ENCODE data around the gene STK17B. TPM values are rescaled to one million over a fixed set of nuclear protein-coding genes. Genes with fewer than 3 reads are reported as not detected.

Gene STK17B
- polyA plus RNA-seq, 2 donors: 2.2 to 2.9 TPM

DNA sequence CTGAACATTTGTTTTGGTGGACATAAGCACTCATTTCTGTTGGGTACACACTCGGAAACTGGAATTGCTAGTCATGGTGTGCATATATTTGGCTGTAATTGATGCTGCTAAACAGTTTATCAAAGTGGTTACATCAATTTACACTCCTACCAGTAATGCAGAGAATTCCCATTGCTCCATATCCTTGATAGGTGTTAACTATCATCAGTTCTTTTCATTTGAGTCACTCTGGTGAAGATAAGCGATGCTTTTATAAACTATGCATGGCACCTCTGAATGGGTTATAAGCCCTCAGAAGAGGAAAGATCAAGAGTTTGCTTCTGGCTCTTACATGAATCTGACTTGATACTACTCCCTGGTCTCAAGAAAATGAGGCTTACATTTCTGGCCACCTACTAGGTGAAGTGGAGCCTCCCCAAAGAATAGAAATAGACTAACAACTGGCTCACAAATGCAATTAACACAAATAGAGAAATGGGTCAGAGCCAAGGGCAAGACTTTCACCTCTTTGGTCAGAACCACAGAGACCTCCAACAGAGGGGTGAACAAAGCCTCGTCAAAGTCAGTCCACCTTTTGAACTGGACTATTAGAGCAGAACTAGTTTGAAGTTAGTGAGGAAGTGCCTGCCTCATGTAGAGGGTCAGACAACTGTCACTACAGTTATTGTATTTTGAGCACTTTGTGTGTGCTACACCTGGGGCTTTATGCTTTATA, 15.0 kb upstream of the STK17B start:
- no peak overlapping the region for H3K27ac ChIP-seq (ENCODE audit: low read depth in 2 of 2, low read length in 1 of 2)
- H3K27me3 ChIP-seq (ENCODE audit: control insufficient read depth in 1 of 2, insufficient read depth in 2 of 2, low read length in 2 of 2): no peaks in the 10 kb centered on the region
- H3K4me1 ChIP-seq (ENCODE audit: control insufficient read depth in 2 of 2, insufficient read depth in 2 of 2, low read length in 1 of 2): no peaks in the 10 kb centered on the region
- no peak overlapping the region for H3K4me3 ChIP-seq (ENCODE audit: low read depth in 1 of 2, low read length in 2 of 2)
- 86 to 89% methylated on average over 3 of the region's 3 CpGs for WGBS, 2 donors
- H3K36me3 ChIP-seq (ENCODE audit: control insufficient read depth in 2 of 2, insufficient read depth in 2 of 2, low read length in 1 of 2): no peaks in the 10 kb centered on the region
- no peaks in the 10 kb centered on the region for H3K9me3 ChIP-seq (ENCODE audit: control insufficient read depth in 2 of 2, insufficient read depth in 1 of 2, low read depth in 1 of 2, low read length in 1 of 2)

- H3K36me3 ChIP-seq (ENCODE audit: control insufficient read depth in 2 of 2, insufficient read depth in 2 of 2, low read length in 1 of 2): no peaks in the 10 kb centered on the region
- H3K27ac ChIP-seq (ENCODE audit: low read depth in 2 of 2, low read length in 1 of 2): no peak overlapping the region
- H3K9me3 ChIP-seq (ENCODE audit: control insufficient read depth in 2 of 2, insufficient read depth in 1 of 2, low read depth in 1 of 2, low read length in 1 of 2): no peaks in the 10 kb centered on the region
- WGBS, 2 donors: 88 to 89% methylated on average over 3 of the region's 3 CpGs
- H3K4me1 ChIP-seq (ENCODE audit: control insufficient read depth in 2 of 2, insufficient read depth in 2 of 2, low read length in 1 of 2): no peaks in the 10 kb centered on the region
- no peaks in the 10 kb centered on the region for H3K27me3 ChIP-seq (ENCODE audit: control insufficient read depth in 1 of 2, insufficient read depth in 2 of 2, low read length in 2 of 2)
- no peak overlapping the region for H3K4me3 ChIP-seq (ENCODE audit: low read depth in 1 of 2, low read length in 2 of 2)
Observed at GRCh38 chr2:196184921-196185320, 13.5 kb upstream of the STK17B start.

DNA sequence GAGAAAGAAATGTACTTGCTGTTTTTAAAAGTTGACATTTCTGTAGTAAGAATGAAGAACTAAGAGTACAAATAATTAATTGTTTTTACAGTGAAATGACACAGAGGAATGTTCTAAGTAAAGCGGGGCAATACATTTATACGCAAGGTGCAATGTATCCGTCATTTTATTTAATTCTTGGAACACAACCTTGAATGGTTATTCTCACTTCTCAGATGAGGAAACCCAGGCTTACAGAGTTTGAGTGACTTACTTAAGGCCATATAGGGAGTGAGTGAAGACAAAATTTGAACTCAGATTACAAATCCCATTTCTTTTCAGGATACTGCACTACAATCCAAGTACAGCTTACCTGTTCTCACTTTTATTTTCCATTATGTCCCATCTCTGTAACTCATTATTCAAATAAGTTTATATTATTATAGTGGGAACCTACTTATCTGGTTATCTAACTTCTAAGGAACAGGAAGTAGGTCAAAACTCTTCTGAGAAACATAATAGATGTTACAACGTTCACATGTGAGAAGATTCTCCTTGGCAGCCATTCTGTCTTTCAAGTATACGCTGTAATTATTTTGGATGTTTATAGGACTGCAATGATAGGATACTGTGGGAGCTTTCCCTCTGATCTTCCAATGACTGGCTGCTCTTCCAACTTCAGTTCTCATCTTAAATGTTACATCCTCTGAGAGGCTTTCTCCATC, 12.3 kb upstream of the STK17B start:
- H3K4me1 ChIP-seq (ENCODE audit: control insufficient read depth in 2 of 2, insufficient read depth in 2 of 2, low read length in 1 of 2): no peaks in the 10 kb centered on the region
- H3K27me3 ChIP-seq (ENCODE audit: control insufficient read depth in 1 of 2, insufficient read depth in 2 of 2, low read length in 2 of 2): no peaks in the 10 kb centered on the region
- no peaks in the 10 kb centered on the region for H3K36me3 ChIP-seq (ENCODE audit: control insufficient read depth in 2 of 2, insufficient read depth in 2 of 2, low read length in 1 of 2)
- WGBS, 2 donors: 71 to 73% methylated on average over 5 of the region's 5 CpGs
- no peaks in the 10 kb centered on the region for H3K9me3 ChIP-seq (ENCODE audit: control insufficient read depth in 2 of 2, insufficient read depth in 1 of 2, low read depth in 1 of 2, low read length in 1 of 2)
- no peak overlapping the region for H3K4me3 ChIP-seq (ENCODE audit: low read depth in 1 of 2, low read length in 2 of 2)
- peak overlapping the region in 1 of 2 donors; percentile 31 for H3K27ac ChIP-seq (ENCODE audit: low read depth in 2 of 2, low read length in 1 of 2)

GRCh38 chr2:196183172-196183473, 11.7 kb upstream of the STK17B start:
- Histone ChIP-seq H3K36me3 (ENCODE audit: control insufficient read depth in 2 of 2, insufficient read depth in 2 of 2, low read length in 1 of 2) (no peaks in the 10 kb centered on the region), H3K4me3 (ENCODE audit: low read depth in 1 of 2, low read length in 2 of 2) (no peak overlapping the region), H3K4me1 (ENCODE audit: control insufficient read depth in 2 of 2, insufficient read depth in 2 of 2, low read length in 1 of 2) (no peaks in the 10 kb centered on the region), H3K9me3 (ENCODE audit: control insufficient read depth in 2 of 2, insufficient read depth in 1 of 2, low read depth in 1 of 2, low read length in 1 of 2) (no peaks in the 10 kb centered on the region), H3K27me3 (ENCODE audit: control insufficient read depth in 1 of 2, insufficient read depth in 2 of 2, low read length in 2 of 2) (no peaks in the 10 kb centered on the region), H3K27ac (ENCODE audit: low read depth in 2 of 2, low read length in 1 of 2) (peak overlapping the region; percentile 18 to 27)
- WGBS, 2 donors: 63 to 64% methylated on average over 3 of the region's 3 CpGs

GRCh38 chr2:196182439-196183171, 11.2 kb upstream of the STK17B start:
- H3K4me1 ChIP-seq (ENCODE audit: control insufficient read depth in 2 of 2, insufficient read depth in 2 of 2, low read length in 1 of 2): no peaks in the 10 kb centered on the region
- H3K27ac ChIP-seq (ENCODE audit: low read depth in 2 of 2, low read length in 1 of 2): peak overlapping the region; percentile 18 to 51
- WGBS, 2 donors: 60 to 66% methylated on average over 4 of the region's 4 CpGs
- no peaks in the 10 kb centered on the region for H3K27me3 ChIP-seq (ENCODE audit: control insufficient read depth in 1 of 2, insufficient read depth in 2 of 2, low read length in 2 of 2)
- H3K9me3 ChIP-seq (ENCODE audit: control insufficient read depth in 2 of 2, insufficient read depth in 1 of 2, low read depth in 1 of 2, low read length in 1 of 2): no peaks in the 10 kb centered on the region
- H3K4me3 ChIP-seq (ENCODE audit: low read depth in 1 of 2, low read length in 2 of 2): no peak overlapping the region
- H3K36me3 ChIP-seq (ENCODE audit: control insufficient read depth in 2 of 2, insufficient read depth in 2 of 2, low read length in 1 of 2): no peaks in the 10 kb centered on the region

GRCh38 chr2:196181484-196181883, 10.1 kb upstream of the STK17B start:
- Histone ChIP-seq H3K27me3 (ENCODE audit: control insufficient read depth in 1 of 2, insufficient read depth in 2 of 2, low read length in 2 of 2) (no peaks in the 10 kb centered on the region), H3K4me3 (ENCODE audit: low read depth in 1 of 2, low read length in 2 of 2) (no peak overlapping the region), H3K9me3 (ENCODE audit: control insufficient read depth in 2 of 2, insufficient read depth in 1 of 2, low read depth in 1 of 2, low read length in 1 of 2) (no peaks in the 10 kb centered on the region), H3K27ac (ENCODE audit: low read depth in 2 of 2, low read length in 1 of 2) (no peak overlapping the region), H3K36me3 (ENCODE audit: control insufficient read depth in 2 of 2, insufficient read depth in 2 of 2, low read length in 1 of 2) (no peaks in the 10 kb centered on the region), H3K4me1 (ENCODE audit: control insufficient read depth in 2 of 2, insufficient read depth in 2 of 2, low read length in 1 of 2) (no peaks in the 10 kb centered on the region)
- 73 to 74% methylated on average over 3 of the region's 3 CpGs for WGBS, 2 donors

DNA sequence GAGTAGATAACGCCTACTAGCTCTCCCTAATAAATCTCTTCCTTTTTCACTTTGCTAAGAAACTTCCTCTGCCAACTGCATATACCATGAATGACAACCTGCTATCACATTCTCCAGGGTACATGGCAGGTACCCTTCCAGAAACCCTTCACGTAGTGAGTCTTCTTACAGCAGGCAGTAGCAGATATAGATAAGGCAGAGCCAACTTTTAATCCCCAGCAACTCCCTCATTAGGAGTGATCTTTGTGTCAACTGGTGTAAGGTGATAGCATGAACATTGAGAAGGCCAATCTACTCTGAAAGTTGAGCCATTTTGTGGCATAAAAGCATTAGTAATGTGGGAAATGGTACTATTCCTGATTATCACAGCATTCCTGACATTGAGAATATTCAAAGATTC, 5.7 kb upstream of the STK17B start:
- no peaks in the 10 kb centered on the region for H3K27me3 ChIP-seq (ENCODE audit: control insufficient read depth in 1 of 2, insufficient read depth in 2 of 2, low read length in 2 of 2)
- H3K27ac ChIP-seq (ENCODE audit: low read depth in 2 of 2, low read length in 1 of 2): no peak overlapping the region
- no peaks in the 10 kb centered on the region for H3K4me1 ChIP-seq (ENCODE audit: control insufficient read depth in 2 of 2, insufficient read depth in 2 of 2, low read length in 1 of 2)
- no peaks in the 10 kb centered on the region for H3K9me3 ChIP-seq (ENCODE audit: control insufficient read depth in 2 of 2, insufficient read depth in 1 of 2, low read depth in 1 of 2, low read length in 1 of 2)
- no peak overlapping the region for H3K4me3 ChIP-seq (ENCODE audit: low read depth in 1 of 2, low read length in 2 of 2)
- no peaks in the 10 kb centered on the region for H3K36me3 ChIP-seq (ENCODE audit: control insufficient read depth in 2 of 2, insufficient read depth in 2 of 2, low read length in 1 of 2)
- 69 to 79% methylated on average over 2 of the region's 2 CpGs for WGBS, 2 donors

DNA sequence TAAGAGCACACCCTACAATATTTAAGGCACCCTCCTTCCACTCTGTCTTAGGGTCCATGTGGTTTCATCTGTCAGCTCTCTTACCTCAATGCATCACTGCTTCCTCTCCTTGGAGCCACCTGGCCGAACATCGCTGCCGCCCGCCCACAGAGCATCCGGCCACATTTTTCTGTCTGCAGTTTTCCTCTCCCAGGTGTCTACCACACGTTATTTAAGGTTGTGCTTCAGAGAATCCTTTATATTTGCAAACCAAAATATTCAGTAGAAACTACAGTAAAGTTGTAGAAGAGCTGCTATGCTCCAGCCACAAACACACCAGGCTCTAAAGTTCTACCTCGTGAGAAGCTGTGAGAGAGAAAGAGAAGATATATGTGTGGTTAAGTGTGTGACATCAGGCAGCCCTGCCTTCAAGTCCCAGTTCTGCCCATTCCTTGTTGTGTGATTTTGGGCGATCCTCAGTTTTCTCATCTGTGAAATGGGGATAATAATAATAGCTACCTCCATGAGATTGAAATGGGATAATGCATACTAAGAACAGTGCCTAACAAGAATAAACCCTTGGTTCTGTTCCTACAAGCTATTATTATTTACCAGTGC, 4.9 kb upstream of the STK17B start:
- WGBS, 2 donors: 77 to 82% methylated on average over 8 of the region's 8 CpGs
- no peaks in the 10 kb centered on the region for H3K27me3 ChIP-seq (ENCODE audit: control insufficient read depth in 1 of 2, insufficient read depth in 2 of 2, low read length in 2 of 2)
- no peaks in the 10 kb centered on the region for H3K36me3 ChIP-seq (ENCODE audit: control insufficient read depth in 2 of 2, insufficient read depth in 2 of 2, low read length in 1 of 2)
- no peak overlapping the region for H3K4me3 ChIP-seq (ENCODE audit: low read depth in 1 of 2, low read length in 2 of 2)
- H3K27ac ChIP-seq (ENCODE audit: low read depth in 2 of 2, low read length in 1 of 2): peak overlapping the region in 1 of 2 donors; percentile 34
- H3K4me1 ChIP-seq (ENCODE audit: control insufficient read depth in 2 of 2, insufficient read depth in 2 of 2, low read length in 1 of 2): no peaks in the 10 kb centered on the region
- no peaks in the 10 kb centered on the region for H3K9me3 ChIP-seq (ENCODE audit: control insufficient read depth in 2 of 2, insufficient read depth in 1 of 2, low read depth in 1 of 2, low read length in 1 of 2)

GRCh38 chr2:196174404-196174803, 3.0 kb upstream of the STK17B start:
- Histone ChIP-seq H3K4me3 (ENCODE audit: low read depth in 1 of 2, low read length in 2 of 2) (no peak overlapping the region), H3K36me3 (ENCODE audit: control insufficient read depth in 2 of 2, insufficient read depth in 2 of 2, low read length in 1 of 2) (no peaks in the 10 kb centered on the region), H3K4me1 (ENCODE audit: control insufficient read depth in 2 of 2, insufficient read depth in 2 of 2, low read length in 1 of 2) (no peaks in the 10 kb centered on the region), H3K27ac (ENCODE audit: low read depth in 2 of 2, low read length in 1 of 2) (peak overlapping the region in 1 of 2 donors; percentile 12), H3K9me3 (ENCODE audit: control insufficient read depth in 2 of 2, insufficient read depth in 1 of 2, low read depth in 1 of 2, low read length in 1 of 2) (no peaks in the 10 kb centered on the region), H3K27me3 (ENCODE audit: control insufficient read depth in 1 of 2, insufficient read depth in 2 of 2, low read length in 2 of 2) (no peaks in the 10 kb centered on the region)
- 79 to 86% methylated on average over 3 of the region's 3 CpGs for WGBS, 2 donors
